Activated CD4-positive, alpha-beta T cell treated with anti-CD3 and anti-CD28 coated beads, Interleukin-2, amount 50 U/mL, for 16 hours (primary cell): ENCODE results near the gene CACNA2D3.

Experiments
- DNase-seq: peaks from one replicate; pipeline ENCODE4 v3.0.0-alpha.2; 2020

CACNA2D3 gene

DNA sequence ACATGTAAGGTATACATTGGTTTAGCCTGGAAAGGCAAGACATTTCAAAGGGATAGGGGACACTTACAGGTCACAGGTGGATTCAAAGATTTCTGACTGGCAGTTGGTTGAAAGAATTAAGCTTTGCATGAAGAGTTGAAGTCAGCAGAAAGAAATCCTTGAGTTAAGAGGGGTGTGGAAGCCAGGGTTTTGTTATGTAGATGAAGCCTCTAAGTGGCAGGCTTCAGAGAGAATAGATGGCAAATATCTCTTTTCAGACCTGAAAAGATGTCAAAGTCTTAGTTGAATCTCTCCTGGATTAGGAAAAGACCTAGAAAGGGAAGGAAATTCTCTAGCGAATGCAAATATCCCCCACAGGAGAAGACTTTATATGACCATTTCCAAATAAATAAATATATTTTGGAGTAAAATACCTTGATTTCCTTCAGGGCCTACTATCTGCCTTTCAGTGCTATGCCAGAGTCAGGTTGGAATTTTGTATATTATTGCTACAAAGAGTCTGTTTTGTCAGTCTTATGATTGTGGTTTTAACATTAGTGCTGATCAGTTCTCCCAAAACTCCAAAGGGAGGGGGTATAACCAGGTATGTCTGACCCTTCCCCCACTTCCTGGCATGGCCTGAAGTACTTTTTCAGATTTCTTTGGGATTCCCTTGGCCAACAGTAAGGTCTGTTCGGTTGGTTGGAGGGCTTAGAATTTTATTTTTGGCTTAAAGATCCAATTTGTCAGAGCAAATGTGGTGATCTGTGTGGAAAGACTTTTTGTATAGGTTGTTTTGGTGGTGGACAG lies 519.1 kb downstream of the CACNA2D3 start:
- no peak for DNase-seq

DNA sequence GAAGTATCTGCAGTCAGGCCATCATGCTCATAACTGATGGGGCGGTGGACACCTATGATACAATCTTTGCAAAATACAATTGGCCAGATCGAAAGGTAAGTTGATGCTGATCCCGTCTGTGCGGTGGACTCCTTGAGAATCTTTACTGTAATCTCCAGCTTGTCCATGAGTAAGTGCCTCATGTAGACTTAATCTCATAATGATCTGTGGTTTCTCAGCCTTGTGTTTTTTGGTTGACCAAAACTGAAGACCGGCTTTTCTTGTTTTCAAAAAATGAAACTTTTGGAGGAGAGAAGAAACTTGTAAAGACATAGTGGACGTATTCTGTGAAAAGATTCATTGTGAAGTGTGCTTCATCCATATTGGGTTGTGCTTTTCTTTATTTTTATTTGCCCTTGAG lies 519.8 kb downstream of the CACNA2D3 start:
- DNase-seq, result no peak

DNA sequence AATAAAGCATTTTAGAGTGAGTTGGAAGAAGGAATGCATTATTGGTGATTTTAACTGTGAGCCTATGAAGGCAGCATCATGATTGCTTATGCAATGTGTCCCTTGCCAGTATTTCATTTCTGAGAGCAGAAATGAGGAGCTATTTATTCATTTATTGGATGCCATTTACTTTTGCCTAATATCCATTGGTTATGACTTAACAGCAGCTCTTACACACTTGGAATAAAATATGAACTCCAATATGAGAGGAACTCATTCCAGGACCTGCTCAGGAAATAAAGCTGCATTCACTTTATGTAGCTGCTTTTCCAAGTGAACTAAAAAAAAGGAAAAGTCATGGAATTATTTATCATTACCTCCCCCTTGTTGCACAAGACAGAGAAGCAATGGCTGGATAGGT lies 525.4 kb downstream of the CACNA2D3 start:
- DNase-seq, result no peak

DNA sequence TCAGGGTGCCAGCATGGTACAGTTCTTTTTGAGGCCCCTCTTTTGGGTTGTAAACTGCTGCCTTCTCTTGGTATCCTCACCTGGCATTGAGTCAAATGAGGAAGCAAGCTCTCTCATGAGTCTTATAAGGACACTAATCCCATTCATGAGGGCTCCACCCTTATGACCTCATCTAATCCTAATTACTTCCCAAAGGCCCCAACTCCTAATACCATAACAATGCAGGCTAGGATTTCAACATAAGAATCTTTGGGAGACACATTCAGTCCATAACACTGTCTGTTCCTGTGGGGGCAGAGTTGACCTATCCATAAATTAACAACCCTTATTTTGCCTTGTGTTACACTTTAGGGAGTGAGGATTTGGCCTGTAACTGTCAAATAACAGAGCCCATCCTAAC lies 527.2 kb downstream of the CACNA2D3 start:
- no peak for DNase-seq

DNA sequence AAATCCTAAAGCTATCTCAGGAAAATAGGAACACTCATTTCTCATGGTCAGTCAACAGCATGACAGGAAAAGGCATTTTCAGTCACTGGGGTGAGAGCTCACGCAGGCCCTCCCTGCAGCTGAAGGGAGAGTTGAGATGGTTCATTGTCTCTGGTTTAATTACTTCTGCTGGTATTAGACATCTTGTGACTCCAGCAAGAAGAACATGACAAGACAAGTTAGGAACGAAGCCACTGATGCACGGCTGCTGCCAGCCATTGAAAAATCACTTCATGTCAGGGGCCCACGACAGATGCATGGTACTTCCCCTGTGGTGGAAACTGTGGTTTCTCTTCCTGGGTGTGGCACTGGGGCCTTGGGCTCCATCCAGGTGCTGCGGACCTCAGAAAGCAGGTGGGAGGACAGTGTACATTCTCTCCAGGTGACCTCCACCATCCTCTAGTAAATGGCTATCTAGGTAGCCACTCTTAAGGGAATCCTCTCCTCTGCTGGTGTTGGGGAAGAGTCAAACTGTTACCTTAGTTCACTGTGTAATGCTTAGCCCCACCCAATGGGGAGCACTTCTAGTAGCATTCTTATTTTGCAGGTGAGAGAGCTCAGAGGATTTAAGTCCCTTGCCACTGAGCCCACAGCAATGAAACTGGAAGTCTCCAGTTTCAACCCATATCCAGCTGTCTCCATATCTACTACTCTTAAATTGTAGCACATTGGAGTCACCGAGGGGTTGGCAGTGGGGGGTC lies 531.3 kb downstream of the CACNA2D3 start:
- no peak for DNase-seq

DNA sequence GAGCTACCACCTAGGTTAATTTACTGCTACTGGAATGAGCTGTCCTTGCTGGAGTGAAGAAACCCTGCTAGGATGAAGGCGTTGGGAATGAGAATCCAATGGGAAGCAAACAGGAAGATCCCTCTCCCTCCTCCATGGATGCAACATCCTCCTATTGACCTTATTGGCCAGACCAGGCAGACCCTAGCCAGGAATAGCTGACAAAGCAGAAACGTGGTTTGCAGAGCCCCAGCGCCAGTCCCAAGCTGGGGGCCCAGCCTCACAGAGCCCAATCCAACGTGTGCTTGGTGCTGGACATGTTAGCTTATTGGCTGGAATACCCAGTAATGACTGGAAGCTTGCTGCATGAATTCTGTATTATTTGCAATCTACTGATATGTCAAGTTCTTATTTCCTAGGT lies 532.4 kb downstream of the CACNA2D3 start:
- no peak for DNase-seq

DNA sequence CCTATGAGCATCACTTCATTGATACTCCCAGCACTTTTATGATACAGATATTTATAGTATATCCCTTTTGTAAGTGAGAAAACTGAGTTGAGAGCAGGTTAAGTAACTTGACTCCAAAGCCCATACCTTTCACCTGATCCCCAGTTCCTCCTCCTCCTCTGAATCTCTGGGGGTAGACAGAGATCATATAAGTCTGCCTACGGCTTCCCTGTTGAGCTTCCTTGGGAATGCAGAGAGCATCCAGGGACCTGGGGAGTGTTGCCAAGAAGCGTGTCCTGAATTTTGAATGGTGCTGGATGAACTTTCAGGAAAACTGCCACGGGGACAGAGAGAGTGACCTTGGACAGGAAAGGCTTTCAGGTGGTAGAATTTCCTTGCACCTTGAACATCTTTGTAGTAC lies 537.0 kb downstream of the CACNA2D3 start:
- no peak for DNase-seq

DNA sequence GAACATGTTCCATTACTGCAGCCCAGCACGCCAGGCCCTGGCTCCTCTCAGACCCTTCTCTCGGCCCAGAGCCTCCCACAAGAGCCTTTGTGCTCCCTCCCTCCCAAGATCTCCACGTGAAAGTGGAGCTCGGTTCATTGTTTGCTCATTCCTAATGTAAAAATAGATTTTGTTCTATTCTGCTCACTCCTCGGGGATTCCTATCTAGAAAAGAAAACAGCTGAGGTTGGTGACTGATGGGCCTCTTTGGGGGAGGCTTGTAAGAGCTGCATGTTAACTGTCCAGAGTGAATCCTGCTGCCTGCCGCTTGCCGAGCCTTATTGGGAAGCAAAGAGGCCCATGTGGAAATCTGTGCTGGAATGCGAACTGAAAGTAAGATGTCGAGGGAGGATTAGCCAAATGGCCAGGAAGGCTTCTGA lies 538.4 kb downstream of the CACNA2D3 start:
- DNase-seq, result no peak

DNA sequence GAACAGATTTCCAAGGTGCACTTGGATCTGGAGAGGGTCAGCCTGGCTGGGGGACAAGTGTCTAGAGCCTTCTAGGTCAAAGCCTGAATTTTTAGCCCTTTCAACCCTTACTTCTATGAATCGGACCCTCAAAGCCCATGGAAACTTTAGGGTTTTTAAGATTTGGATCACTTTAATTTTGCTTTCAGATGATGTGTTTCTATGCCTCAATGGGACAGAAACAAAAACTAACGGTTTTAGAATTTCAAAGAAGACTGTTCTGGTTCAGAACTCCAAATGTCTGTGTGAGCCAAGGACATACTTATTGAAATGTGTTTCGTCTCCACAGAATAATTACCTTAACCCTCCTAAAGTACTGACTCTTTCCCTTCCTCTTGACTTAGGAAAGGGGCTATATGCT lies 538.8 kb downstream of the CACNA2D3 start:
- no peak for DNase-seq

DNA sequence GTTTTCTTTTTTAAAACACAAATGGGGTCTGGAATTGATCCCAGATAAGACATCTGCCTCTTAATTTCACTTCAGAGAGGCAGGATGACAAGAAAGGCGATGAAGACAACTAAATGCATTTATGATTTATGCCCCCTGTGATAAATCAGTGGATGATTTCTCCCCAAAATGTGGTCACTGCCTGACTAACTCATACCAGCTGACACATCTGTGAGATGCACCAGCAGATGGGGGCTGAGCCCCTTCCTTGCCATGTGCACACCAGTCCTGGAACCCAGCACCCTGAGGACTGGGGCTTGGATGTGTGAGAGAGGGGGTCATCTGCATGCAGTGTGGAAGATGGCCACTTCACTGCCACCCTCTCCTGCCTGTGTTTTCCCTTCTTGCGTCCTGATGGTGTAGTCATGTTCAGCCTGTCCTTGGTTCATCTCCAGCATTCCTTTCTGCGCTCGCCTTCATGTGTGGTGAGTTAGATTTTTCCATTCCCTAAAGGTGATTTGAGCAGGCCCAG lies 541.2 kb downstream of the CACNA2D3 start:
- no peak for DNase-seq

DNA sequence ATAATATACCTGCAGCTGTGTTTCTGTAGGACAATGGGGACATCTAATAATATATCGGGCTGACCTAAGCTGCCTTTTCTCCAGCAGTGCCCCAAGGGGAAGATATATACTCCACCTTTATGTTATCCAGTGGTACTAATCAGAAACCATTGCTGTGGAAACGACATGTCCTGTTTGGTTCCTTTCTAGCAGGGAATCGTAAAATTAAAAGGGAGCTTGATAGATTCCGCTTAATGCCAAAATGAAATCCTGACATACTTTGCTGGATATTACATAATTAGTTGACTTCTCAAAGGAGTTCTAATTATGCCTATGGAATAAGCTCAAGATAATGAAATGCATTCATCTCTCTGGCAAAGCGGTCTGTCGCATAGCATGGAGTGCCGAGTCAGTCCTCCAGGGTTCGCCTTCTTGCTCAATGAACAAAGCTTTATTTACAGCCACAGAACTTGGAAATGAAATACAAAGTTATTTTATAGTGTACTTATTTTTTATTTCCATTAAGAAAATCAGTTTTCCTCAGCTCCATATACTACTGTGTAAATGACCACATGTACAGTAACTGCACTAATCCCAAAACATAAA lies 542.8 kb downstream of the CACNA2D3 start:
- DNase-seq, result no peak

DNA sequence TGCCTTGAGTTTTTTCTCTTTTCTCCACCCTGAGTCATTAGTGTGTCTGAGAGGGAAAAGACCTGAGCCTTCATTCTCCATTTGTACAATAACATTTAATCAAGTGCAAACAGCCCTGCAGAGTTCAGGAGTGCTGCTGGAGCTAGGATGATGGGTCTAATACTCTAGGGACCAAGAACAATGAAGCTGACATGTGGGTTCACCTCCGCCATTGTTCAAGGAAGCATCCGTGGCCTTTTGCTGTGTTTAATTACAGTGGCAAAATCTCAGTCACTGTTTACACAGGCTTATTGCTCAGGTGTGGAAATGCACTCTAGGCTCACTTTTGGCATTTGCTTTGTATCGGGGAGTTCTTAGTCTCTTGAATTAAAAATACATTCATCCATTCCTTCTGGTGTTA lies 545.9 kb downstream of the CACNA2D3 start:
- DNase-seq, result no peak

DNA sequence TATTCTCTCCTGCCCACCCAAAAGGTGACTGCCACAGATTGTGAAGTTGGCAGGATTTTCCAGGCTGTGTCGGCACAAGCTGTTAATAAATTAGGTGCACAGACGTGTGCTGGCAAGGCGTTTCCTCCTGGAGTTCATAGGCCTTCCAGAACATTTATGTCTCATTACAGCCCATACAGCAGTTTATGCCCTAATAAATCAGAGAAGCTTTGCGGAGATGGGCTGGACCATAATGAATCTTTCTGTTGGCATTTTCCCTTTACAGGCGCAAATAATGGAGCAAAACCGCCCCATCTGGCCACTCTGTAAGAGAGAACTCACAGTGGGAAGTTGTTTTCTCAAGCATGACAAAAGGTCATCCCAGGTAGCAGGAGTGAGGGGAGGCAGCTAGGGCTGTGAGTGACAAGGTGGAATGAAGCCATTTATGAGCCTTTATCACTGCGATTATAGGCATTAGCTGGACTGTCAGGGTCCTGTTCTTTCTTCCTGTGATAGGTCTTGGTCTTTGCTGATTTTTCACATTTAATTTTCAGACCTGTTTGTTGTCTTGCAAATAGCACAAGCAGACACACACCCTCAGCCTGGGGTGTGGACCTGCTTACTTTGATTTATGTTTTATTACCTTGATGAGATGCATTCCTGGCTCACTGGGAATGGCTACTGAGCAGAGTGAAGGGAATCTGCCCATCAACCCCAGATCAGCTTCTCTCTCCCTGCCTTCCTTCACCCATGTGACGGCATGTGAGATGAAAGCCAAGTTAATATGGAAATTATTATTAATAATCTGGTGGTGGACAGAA lies 548.0 kb downstream of the CACNA2D3 start:
- no peak for DNase-seq

DNA sequence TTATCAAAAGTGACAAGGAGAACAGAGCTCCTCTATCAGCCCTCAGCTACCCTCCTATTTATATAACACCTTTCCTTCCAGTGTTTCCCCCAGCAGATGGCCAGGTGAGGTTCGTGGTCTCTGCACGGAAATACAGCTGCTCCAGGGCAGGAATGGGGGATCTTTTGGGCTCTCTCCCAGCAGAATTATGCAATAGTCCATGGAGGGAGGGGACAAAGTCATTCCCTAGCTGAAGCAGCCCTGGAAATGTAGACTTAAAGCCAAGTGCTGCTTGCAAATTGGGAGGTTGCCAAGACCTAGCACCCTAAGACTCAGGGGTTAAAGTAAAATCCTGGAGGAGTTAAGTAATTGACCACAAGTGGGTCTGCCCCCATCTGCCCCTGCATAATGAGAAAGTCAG lies 549.2 kb downstream of the CACNA2D3 start:
- DNase-seq, result no peak

DNA sequence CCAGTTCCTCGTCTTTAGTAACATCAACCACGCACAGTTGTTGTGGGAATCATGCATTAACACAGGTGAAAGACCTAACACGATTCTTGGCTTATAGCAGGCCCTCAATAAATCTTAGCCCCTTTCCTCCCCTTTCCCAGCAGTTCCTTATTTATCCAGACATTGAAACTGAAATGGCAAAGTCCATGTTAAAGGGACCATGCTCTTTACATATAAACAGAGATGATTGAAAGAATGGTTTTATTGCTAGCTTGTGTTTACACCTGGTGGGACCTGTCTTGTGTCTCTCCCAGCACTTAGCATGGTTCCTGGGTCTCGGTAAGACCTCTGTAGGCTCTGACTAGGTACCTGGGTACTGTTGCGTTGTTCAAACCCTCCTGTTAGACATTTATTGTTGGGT lies 553.7 kb downstream of the CACNA2D3 start:
- no peak for DNase-seq

DNA sequence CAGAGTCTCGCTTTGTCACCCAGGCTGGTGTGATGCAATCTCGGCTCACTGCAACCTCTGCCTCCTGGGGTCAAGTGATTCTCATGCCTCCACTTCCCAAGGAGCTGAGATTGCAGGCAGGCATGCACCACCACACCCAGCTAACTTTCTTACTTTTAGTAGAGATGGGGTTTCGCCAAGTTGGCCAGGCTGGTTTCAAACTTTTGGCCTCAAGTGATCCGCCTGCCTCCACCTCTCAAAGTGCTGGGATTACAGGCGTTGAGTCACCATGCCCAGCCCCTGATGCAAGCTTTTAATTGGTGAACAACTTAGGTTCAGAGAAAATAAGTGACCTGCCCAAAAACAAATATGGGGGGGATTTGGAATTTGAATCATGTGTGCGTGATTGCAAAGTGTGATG lies 559.4 kb downstream of the CACNA2D3 start:
- no peak for DNase-seq

DNA sequence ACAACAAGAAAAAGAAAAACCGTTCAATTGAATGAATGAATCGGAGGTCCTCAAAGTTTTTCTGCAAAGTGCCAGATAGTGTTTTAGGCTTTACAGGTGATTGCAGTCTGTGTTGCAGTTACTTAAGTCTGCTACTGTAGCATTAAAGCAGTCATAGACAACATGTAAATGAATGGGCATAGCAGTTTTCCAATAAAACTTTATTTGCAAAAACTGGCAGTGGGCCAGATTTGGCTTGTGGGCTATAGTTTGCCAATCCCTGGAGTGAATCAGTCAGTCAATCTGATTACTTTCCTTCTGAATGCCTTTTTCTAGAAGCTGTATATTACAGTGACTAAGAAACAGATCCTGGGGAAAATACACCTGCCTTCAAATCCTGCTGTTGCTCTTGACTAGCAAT lies 562.9 kb downstream of the CACNA2D3 start:
- DNase-seq, result no peak

DNA sequence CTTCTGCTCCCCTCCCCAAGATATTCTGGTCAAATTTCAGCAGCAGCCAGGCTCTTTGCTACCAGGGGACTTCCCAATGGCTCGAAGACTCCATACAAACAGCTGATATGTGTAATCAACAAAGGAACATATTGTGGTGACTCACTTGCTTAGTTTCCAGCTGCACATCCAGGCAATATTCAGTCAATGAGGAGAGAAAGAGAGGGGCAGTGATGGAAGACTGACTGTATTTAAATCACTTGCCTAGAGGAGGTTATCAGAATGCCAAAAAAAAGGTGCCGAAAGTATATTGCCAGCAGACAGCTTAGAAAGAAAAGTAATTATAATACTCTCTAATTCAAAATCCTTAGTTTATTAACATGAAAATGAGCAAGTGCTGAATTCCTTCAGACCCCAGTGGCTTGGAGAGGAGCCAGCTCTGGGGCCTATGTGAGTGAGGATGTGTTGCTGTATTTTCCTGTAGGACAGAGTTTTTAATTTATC lies 569.0 kb downstream of the CACNA2D3 start:
- DNase-seq, result no peak

DNA sequence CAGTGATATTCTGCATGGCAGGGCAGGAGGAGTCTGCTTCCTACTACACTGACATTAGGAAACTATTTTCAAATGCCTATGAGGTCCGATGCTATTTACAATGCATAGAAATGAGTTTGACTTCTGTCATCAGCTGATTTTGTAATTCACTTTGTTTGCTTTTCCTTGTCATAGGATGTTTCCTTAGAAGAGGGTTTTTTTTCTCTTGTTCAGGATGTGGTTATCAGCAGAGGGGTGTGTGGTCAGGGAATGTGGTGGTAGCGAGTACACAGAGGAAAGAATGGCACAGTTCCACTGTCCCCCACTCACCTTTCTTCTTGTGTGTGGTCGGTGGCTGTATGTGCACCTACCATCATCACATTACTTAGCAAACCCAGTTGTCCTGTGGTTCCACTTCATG lies 574.0 kb downstream of the CACNA2D3 start:
- DNase-seq, result no peak

DNA sequence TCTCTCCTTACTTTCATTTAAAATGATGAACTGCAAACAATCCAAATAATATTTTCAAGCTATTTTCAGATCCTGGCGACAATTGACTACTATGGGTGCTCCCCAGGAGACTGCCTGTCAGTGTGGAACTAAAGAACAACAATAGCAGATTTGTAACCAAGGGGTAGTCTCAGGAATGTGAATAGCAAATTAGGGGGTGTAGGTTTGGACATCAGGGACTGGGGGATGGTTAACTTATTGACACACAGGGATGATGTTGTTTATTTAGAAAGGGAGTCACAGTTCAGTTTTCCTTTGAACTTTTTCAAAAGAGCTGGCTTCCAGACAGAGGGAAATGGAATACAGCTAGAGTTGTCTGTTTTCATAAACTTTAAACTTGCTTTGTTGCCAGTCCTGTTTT lies 575.7 kb downstream of the CACNA2D3 start:
- no peak for DNase-seq

DNA sequence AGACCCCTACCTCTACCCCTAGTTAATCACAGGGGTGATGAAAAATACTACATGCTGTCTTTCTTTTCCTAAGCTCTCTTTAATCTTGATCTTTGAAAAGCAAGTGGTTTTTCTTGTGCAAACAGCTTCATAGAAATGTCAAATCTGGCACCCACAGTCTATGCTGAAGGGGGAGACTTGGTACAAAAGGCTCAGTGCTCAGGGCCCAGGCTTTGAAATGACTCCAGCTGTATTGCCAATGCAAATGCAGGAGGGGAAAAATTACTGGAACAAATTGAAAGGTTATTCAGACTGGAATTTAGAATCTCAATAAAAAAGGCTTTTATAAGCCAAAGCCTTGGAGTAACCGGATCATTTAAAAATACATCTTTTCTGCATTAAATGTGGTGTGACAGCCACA lies 581.6 kb downstream of the CACNA2D3 start:
- no peak for DNase-seq

DNA sequence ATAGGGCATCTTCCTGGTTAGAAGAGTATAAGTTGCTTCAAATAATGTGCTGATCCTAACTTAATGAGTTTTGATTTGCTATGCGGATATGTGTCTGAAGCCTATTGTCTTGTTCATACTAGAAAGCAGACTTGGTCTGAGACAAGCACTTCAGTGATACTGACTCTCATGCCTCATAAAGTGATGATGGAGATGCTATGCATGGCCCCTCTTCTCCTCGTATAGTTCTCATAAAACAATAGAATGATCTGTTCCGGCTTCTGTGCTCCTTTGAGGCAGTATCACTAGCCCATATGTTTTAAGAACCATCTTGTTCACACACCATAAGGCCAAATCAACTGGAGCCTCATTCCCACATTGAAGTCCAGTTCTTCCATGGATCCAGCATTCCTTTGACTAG lies 583.4 kb downstream of the CACNA2D3 start:
- no peak for DNase-seq

DNA sequence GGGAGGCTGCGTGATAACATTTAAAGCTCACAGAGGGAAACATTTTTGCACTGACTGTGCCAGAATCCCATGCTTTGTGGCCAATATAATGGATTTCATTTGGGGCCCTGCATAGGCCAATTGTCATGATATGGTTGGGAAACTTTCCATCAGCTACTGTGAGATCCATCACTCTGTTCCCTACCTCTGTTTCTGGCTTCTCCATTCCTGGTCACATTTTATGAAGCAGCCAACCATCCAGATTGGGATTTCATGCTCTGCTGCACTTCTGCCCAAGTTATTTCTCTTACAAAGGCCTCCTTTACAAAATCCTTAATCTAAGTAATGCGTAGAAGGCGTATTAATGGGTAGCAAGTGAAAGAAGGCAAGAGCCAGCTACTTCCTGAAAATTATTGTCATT lies 584.4 kb downstream of the CACNA2D3 start:
- no peak for DNase-seq
